WI38 (cell line): ENCODE results near the gene ARID4A.

Experiments used
- H3K4me3 ChIP-seq: 2 replicates; pipeline ENCODE4 v1.5.1; 2011; ENCODE audit warnings: low read depth, mild to moderate bottlenecking, control low read depth, low read length
- CTCF ChIP-seq: IDR thresholded peaks from 2 replicates; pipeline ENCODE4 v1.5.1; 2012; ENCODE audit warnings: low read depth, mild to moderate bottlenecking, control low read depth, low read length

ARID4A gene

GRCh38 chr14:58367296-58367695 is 68.9 kb downstream of the ARID4A start:
- H3K4me3 ChIP-seq, result no peak overlapping the region
- TF ChIP-seq CTCF, result no peak

GRCh38 chr14:58368956-58369355 is 70.6 kb downstream of the ARID4A start:
- no peak for TF ChIP-seq CTCF
- no peak overlapping the region for H3K4me3 ChIP-seq

GRCh38 chr14:58376791-58377190 is 78.4 kb downstream of the ARID4A start:
- no peak for TF ChIP-seq CTCF
- no peak overlapping the region for H3K4me3 ChIP-seq

- no peak for TF ChIP-seq CTCF
- no peak overlapping the region for H3K4me3 ChIP-seq
Observed at GRCh38 chr14:58390830-58391229, 92.5 kb downstream of the ARID4A start.

- no peak for TF ChIP-seq CTCF
Observed at GRCh38 chr14:58395562-58395811, 97.1 kb downstream of the ARID4A start.

GRCh38 chr14:58395812-58396788 is 97.7 kb downstream of the ARID4A start, which contains the start of gene TOMM20L:
TSS of gene TOMM20L (plus strand) at chr14:58395930. CDS start at chr14:58395958, 28 bp downstream.
- TF ChIP-seq CTCF, result peak; percentile 35; the same call in 1 of the 2 replicates
- H3K4me3 ChIP-seq, result peak within 1 kb of the TSS; percentile 43

More at GRCh38 chr14:58395562-58395811, 97.1 kb downstream of the ARID4A start:
- no peak overlapping the region; the same call in 1 of the 2 replicates for H3K4me3 ChIP-seq

- no peak overlapping the region for H3K4me3 ChIP-seq
- TF ChIP-seq CTCF, result no peak
Observed at GRCh38 chr14:58397156-58397555, 98.8 kb downstream of the ARID4A start.
